Middle frontal gyrus (tissue), 1 donor: ENCODE measurements around the gene TTC39A.
A peak's percentile ranks its signal among the peaks of the same experiment; 100 is the strongest.

Experiments used
- DNase-seq: peaks from one replicate; pipeline ENCODE4 v3.0.0-alpha.2; 2015; ENCODE audit warnings: low spot score; ENCODE audit errors: extremely low spot score

The TTC39A gene

GRCh38 chr1:51298322-51298705, 32.0 kb downstream of the TTC39A start:
- no peak for DNase-seq

DNA sequence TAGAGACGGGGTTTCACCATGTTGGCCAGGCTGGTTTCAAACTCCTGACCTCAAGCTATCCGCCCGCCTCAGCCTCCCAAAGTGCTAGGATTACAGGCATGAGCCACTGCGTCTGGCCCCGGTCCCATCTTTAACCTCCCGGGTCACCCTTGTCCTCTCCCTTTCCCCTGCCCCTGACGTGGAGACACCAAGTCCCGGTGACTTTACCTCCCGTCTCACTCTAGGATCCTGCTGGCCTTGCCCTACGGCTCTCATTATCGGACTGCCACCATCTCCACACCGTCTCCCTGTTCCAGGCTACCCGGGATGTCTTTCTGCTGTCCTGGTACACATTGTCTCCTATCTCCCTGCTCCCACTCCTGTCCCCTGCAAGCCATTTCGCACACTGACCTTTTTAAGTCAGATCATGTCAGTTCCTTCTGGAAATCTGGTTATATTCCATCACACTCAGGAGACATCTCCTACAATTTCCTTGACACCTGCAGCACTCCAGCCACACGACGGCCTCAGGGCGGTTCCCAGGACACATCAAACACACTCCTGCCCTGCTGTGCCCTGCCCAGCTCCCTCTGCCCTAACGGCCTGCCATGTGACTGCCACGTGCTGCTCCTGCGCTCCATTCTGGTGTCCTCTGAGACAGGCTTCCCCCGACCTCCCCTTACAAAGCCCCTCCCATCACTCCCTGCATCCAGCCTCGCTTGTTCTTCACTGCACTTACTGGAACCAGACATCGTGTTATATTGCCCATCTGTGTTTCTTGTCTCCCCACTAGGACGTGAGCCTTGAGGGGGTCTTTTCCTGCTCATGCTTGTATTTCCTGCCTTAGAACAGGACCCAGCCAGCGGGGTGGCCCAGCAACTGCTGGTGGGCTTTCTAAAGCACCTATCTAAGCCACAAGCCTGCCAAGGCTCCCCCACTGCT, 32.7 kb downstream of the TTC39A start:
- DNase-seq: no peak

GRCh38 chr1:51296383-51297357, 33.7 kb downstream of the TTC39A start:
- peak; percentile 65 for DNase-seq

DNA sequence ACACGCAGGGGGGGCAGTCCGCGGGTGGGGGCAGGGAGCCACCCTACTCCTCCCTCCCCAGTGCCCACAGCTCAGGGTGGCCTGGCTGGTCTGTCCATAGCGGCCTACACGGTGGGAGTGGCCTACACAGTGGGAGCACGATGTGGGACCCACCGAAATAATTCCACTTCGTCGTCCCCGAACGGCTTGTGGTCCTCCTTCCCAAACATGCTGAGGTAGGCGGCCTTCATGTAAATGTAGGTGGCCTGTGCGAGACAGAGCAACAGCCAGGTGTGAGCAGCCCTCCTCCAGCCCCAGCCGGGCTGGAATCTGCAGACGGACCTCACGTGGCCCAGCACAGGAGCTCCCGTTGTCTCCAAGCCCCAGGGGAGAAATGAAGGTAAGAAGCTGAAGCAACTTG, 34.4 kb downstream of the TTC39A start:
- no peak for DNase-seq

GRCh38 chr1:51294566-51295184, 35.7 kb downstream of the TTC39A start:
- no peak for DNase-seq

- no peak for DNase-seq
These were observed 36.4 kb downstream of the TTC39A start for GRCh38 chr1:51293898-51294515.

DNA sequence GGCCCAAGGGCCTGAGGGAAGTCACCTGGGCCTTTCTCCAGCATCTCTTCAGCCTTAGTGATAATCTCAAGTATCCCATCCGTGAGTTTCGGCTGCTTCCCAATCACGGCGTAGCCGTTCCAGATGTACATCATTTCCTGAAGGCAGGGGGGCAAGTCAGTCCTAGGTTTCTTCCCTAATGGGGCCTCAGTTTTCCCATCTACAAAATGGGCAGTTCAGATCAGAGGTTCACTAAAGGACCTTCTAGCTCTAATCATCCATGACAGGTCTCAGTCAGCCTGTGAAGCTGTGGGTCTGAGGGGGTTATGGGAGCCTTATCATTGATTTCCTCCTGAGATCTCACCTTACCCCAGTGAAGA, 39.9 kb downstream of the TTC39A start:
- no peak for DNase-seq

DNA sequence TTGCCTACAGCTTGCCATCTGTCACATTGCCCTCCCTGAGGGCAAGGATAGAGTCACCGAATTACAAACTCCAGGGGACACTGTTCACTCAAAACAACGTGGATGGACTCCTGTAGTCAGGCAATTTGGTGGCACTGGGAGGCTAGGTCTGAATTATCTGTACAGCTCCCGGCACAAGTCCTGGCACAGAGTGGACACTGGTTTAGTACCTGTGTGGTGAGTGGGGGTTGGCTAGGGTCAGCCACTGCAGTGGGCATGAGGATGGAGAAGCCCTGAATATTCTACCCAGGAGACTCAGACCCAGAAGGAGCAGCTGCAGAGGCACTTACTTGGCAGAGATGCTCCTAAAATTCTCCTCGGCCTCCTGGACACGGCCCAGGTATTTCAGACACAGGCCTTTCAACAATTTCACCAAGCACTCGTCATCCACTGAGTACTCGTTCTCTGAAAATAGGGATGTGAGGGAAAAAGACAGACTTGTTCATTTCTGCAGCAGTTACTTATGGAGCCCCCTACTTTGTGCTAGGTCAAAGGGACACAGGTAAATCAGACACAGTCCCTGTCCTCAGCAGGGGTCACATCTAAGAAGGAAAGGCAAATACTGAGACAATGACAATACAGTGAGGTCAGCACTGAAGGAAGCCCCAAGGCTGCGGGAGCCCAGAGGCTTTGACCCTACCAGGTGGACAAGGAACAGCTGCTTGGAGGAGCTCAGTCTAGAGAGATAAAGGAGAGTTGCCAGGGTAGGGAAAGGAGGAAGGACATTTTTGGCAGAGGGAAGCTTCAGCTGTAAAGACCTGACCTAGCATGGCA, 40.5 kb downstream of the TTC39A start:
- no peak for DNase-seq

- no peak for DNase-seq
These were observed 41.8 kb downstream of the TTC39A start for GRCh38 chr1:51288578-51288977.

DNA sequence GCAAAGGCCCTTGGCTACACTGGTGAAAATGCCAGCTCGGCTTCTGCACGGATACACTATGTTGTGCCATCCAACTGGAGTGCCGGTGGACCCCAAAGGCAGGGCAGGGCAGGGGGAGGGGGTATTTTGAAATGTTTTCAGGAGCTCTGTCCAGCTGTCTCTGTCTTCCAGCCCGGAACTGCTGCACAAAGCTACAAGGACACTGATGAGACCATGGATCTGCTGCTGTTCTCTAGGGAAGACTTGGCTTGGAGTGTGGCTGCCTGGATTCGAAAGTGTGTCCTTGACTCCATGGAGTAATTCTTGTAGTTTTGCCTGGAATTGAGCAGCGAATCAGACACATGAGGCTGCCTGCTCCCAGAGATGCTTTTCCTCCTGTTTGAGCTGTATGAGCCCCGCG, 42.4 kb downstream of the TTC39A start:
- DNase-seq: no peak

GRCh38 chr1:51285055-51285454, 45.3 kb downstream of the TTC39A start:
- no peak for DNase-seq

DNA sequence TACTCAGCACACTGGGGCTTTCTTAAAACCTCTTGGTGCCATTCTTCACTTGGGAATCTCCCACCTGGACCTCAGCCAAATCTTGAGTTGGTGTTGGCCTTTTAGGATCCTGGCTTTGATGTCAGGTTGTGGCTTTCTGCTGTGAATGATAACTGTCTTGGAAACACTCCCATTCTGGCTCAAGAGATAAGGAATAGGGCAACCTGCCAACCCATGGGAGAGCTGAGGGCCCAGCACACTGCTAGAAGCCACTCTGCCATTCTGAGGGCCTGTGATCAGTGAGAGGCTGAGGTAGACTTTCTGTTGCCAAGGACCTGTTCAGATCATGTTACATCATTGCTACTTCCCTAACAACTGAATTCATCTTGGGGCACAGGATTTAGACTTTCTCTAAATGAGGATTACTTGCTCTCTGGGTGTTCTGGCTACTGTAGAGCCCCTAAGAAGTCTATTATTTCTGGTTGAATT, 45.8 kb downstream of the TTC39A start:
- DNase-seq: no peak

DNA sequence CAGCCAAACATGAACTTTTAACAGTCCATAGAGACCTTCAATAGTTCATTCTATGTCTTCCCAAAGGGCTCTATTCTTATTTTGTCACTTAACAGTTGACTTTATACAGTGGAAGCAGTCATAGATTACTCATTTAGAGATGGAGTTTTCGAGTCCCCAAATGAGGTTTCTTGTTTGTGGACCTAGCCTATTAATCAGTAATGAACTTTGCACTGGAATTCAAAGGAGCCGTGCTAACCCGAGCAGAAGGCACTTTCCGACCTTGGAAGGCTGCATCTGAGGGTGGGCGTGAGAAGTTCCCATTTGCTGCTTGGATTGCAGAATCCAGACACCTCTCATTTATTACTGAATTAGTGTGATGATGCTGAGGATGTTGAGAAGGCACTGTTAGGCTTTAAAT, 46.4 kb downstream of the TTC39A start:
- no peak for DNase-seq

DNA sequence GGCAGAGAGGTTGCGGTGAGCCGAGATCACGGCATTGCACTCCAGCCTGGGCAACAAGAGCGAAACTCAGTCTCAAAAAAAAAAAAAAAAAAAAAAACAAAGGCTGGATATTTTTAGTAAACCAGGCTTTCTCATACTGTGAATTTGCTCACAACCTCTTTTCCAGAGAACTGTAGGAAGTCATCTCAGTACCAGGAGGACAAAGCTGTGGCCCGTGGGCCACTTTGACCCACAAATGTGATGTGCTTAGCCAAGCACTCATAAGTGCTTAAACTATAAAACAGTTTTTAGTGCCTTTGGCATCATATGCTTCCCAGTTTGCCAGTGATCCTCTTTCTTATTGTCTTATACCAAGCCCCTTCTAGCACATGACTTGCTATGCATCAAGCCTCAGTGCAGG, 47.8 kb downstream of the TTC39A start:
- no peak for DNase-seq

GRCh38 chr1:51281807-51282206, 48.6 kb downstream of the TTC39A start:
- no peak for DNase-seq

DNA sequence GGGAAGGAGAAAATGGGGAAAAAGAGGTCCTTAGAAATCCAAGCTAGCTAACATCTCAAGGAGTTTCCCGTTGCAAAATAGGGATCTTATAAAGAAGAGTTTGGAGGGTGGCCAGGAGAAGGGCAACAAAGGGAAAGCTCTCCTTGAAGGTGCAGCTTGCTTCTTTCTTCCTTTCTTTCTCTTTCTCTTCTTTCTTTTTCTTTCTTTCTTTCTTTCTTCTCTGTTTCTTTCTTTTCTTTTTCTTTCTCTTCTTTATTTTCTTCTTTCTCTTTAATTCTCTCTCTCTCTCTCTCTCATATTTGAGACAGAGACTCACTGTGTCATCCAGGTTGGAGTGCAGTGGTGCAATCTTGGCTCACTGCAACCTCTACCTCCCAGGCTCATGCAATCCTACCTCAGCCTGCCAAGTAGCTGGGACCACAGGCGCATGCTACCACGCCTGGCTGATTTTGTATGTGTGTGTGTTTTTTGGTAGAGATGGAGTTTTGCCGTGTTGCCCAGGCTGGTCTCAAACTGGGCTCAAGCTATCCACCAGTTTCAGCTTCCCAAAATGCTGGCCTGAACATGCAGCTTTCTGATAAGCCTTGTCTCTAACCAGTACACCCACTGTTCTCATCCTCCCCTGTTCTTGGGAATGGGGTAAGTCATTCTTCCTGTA, 49.9 kb downstream of the TTC39A start:
- no peak for DNase-seq

GRCh38 chr1:51276286-51276685, 54.1 kb downstream of the TTC39A start:
- DNase-seq: no peak

DNA sequence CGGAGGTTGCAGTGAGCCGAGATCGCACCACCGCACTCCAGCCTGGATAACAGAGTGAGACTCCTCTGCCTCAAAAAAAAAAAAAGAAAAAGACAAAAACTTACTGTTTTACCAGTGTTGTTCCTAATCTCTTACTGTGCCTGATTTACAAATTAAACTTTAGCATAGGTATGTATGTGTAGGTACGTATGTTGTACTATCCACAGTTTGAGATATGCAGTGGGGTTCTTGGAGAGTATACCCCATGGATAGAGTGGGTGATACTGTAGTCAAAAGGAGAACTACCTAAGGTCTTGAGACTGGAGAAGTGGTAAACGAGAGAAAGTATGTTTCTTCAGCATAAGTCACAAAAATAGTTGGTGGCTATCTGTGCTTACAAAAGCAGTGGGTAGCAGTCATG, 55.7 kb downstream of the TTC39A start:
- DNase-seq: no peak

- DNase-seq: no peak
These were observed 57.4 kb downstream of the TTC39A start for GRCh38 chr1:51272916-51273315.

GRCh38 chr1:51270751-51271150, 59.6 kb downstream of the TTC39A start:
- no peak for DNase-seq
